ENCODE results near the gene ARL14EP. TPM values are rescaled to one million over a fixed set of nuclear protein-coding genes. Genes with fewer than 3 reads are reported as not detected.
A peak's percentile ranks its signal among the peaks of the same experiment; 100 is the strongest.

Gene ARL14EP
- total RNA-seq, 1 donor from 2014 or later = 29.2 TPM

- Mint-ChIP-seq H3K4me1 (ENCODE audit: low read depth) (no peaks in the 10 kb centered on the region), H3K27me3 (no peaks in the 10 kb centered on the region), H3K9me3 (ENCODE audit: low read depth) (peaks cover 3% of the 10 kb centered on the region), H3K4me3 (ENCODE audit: low read depth) (no peak overlapping the region), H3K36me3 (ENCODE audit: insufficient read depth) (peaks cover 7% of the 10 kb centered on the region), H3K27ac (no peak overlapping the region)
- DNase-seq (ENCODE audit: low spot score, unreplicated experiment) = no peak
- TF ChIP-seq CTCF (IDR thresholded peaks at IDR 0.05; ENCODE audit: unreplicated experiment) = no peak
Observed at GRCh38 chr11:30342736-30343166, 19.8 kb downstream of the ARL14EP start.

GRCh38 chr11:30344085-30344484, 21.2 kb downstream of the ARL14EP start:
- no peak for TF ChIP-seq CTCF (IDR thresholded peaks at IDR 0.05; ENCODE audit: unreplicated experiment)
- DNase-seq (ENCODE audit: low spot score, unreplicated experiment) = no peak

GRCh38 chr11:30345644-30346043, 22.7 kb downstream of the ARL14EP start:
- Mint-ChIP-seq H3K27ac (no peak overlapping the region), H3K4me3 (ENCODE audit: low read depth) (no peak overlapping the region), H3K9me3 (ENCODE audit: low read depth) (peaks cover 3% of the 10 kb centered on the region), H3K4me1 (ENCODE audit: low read depth) (peaks cover under 1% of the 10 kb centered on the region), H3K27me3 (no peaks in the 10 kb centered on the region), H3K36me3 (ENCODE audit: insufficient read depth) (peaks cover 6% of the 10 kb centered on the region)
- TF ChIP-seq CTCF (IDR thresholded peaks at IDR 0.05; ENCODE audit: unreplicated experiment) = no peak
- DNase-seq (ENCODE audit: low spot score, unreplicated experiment) = no peak

More at GRCh38 chr11:30344085-30344484, 21.2 kb downstream of the ARL14EP start:
- H3K36me3 Mint-ChIP-seq (ENCODE audit: insufficient read depth) = peaks cover 6% of the 10 kb centered on the region
- no peak overlapping the region for H3K4me3 Mint-ChIP-seq (ENCODE audit: low read depth)
- no peaks in the 10 kb centered on the region for H3K4me1 Mint-ChIP-seq (ENCODE audit: low read depth)
- H3K27me3 Mint-ChIP-seq = no peaks in the 10 kb centered on the region
- peaks cover 3% of the 10 kb centered on the region for H3K9me3 Mint-ChIP-seq (ENCODE audit: low read depth)
- no peak overlapping the region for H3K27ac Mint-ChIP-seq

GRCh38 chr11:30346068-30346688, 23.3 kb downstream of the ARL14EP start:
- no peak overlapping the region for H3K4me3 Mint-ChIP-seq (ENCODE audit: low read depth)
- H3K9me3 Mint-ChIP-seq (ENCODE audit: low read depth) = peaks cover 3% of the 10 kb centered on the region
- no peak overlapping the region for H3K27ac Mint-ChIP-seq
- peaks cover 6% of the 10 kb centered on the region for H3K36me3 Mint-ChIP-seq (ENCODE audit: insufficient read depth)
- H3K4me1 Mint-ChIP-seq (ENCODE audit: low read depth) = peaks cover 3% of the 10 kb centered on the region
- H3K27me3 Mint-ChIP-seq = no peaks in the 10 kb centered on the region
- TF ChIP-seq CTCF (IDR thresholded peaks at IDR 0.05; ENCODE audit: unreplicated experiment) = peak; percentile 80
- DNase-seq (ENCODE audit: low spot score, unreplicated experiment) = no peak

- no peak overlapping the region for H3K27ac Mint-ChIP-seq
- H3K36me3 Mint-ChIP-seq (ENCODE audit: insufficient read depth) = peaks cover 6% of the 10 kb centered on the region
- peaks cover 3% of the 10 kb centered on the region for H3K4me1 Mint-ChIP-seq (ENCODE audit: low read depth)
- peaks cover 3% of the 10 kb centered on the region for H3K9me3 Mint-ChIP-seq (ENCODE audit: low read depth)
- no peak for TF ChIP-seq CTCF (IDR thresholded peaks at IDR 0.05; ENCODE audit: unreplicated experiment)
- H3K27me3 Mint-ChIP-seq = peaks cover 3% of the 10 kb centered on the region
- no peak overlapping the region for H3K4me3 Mint-ChIP-seq (ENCODE audit: low read depth)
- DNase-seq (ENCODE audit: low spot score, unreplicated experiment) = no peak
Observed at GRCh38 chr11:30348035-30348434, 25.1 kb downstream of the ARL14EP start.

All from progenitor cell of endocrine pancreas (in vitro differentiated cells).